GM19193 (cell line): ENCODE results near the gene ERCC3.

Experiments
- POLR2A ChIP-seq: IDR thresholded peaks from 4 replicates; pipeline ENCODE4 v1.6.1; 2011; ENCODE audit not compliant: insufficient read depth, insufficient read length; ENCODE audit errors: extremely low read depth

The ERCC3 gene

DNA sequence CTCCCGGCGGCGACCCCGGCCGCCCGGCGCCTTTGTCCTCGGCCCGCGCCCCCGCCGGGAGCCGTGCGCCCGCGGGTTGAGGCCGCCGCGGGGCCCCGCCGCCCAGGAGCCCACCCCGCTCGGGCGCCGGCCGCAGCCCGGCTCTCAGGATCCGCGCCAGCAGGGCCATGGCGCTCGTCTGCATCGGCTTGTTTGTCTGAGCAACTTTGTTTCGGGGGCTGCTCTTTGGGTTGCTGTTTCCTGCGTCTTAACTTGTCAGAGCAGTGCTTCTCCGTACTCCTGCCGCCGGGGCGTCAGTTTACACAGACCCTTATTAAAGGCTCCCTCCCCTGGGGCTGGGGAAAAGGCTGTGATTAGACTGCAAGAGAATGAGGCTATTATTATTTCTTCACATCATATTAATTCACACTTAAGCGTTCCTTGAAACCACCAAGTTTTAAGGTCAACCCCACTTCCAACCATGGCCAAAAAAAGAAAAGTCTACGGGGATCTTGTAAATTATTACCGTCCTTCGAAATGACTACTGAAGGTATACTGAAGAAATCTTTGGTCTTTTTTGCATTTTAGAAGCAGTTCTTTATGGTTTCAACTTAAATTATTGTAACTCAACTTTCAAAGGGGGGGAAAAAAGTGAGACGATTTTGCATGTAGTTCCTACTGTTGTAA, 73.7 kb downstream of the ERCC3 start, which contains the start of gene CYP27C1:
CYP27C1 (minus strand) TSS at position 198 of the 666 bp plus-strand sequence; CDS start at position 169, 29 bp downstream.
- no peak for TF ChIP-seq POLR2A

DNA sequence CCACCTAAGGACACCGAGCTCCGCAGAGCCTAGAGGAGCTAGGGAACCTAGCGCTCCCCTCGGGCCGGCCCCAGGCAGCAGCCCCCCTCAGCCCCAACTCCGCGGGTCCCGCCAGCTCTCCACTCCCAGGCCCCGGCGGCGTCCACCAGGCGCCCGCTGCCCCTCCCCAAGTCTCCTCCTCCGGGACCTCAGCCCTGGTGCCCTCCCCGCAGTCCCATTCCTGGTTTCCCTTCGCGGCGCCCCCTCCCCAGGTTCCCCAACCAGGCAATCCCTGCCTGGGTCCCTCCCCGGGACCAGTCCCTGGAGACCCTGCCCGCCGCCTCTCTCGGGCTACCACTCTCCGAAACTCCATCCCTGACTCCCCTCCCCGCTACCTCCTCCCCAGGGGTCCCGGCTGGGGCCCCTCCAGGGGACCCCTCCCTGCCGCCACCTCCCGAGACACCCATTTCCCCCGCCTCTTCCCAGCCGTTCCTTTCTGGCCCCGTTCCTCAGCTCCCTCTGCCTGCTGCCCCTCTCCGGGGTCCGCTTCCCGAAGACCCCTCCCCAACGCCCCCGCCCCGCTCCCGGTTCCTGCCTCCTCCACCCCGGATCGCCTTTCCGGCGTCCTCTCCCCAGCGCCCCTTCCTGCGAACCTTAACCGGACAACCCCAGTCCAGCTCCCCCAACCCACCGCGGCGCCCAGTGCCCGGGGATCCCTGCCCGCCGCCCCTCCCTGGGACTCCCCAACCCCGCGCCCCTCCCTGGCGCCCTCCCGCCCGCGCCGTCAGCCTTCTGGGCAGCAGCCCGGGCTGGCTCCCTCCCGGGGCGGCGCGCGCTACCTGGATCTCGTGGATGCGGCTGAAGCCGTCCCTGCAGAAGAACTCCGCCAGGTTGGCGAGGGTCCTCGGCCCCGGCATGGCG, 74.5 kb downstream of the ERCC3 start:
- no peak for TF ChIP-seq POLR2A

DNA sequence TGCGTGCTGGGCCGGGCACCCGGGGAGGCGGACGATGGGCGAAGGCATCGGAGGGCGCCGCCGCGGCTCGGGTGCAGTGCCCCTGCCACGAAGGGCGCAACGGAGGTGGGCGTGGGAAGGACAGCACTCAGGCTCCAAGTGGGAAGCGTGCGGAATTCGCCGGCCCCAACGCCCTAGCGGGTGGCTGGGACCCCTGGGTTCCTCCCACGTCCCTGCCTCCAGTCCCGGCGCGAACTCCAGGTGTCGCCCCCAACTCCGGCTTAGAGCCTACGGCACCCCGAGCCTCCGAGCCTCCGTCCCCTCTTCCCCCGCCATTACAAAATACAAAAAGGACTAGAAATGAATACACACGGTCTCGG, 75.2 kb downstream of the ERCC3 start:
- TF ChIP-seq POLR2A = no peak

DNA sequence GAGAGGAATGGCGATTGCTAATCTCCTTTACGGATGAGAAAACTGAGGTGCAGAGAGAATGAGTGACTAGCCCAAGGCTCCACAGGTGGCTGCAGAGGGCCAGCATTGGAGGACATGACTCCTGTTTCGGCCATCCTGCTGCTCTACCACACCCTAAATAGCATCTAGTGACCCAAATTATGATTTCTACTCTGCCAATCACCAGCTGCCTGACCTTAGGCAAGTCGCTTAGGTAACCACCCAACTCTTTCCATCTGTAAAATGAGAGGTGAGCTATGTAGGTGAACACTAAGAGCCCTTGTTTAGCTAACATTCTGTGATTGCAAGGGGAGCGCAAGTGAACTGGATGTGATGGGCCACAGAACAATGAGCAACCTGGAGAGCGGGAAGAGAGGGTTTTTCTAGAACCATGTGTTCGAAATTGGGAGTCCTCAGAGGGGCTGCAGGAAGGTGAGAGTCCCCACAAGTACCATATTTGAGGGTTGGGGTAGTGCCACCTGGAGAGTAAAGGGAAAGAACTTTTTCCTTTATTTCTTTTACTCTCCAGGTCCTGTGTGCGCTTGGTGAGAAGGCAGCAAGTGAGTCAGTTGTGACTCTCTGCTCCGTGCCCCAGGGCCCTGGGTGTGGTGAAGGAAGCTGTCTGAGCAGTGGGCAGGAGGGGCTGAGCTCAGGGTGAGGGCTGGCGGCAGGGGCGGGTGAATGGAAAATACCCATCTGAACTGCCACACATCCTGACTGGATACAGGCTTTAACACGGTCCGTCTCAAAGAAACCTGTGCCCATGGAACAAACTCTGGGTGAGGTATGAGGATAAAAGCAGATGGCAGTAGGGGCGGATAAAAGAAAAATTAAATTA, 76.2 kb downstream of the ERCC3 start:
- no peak for TF ChIP-seq POLR2A

DNA sequence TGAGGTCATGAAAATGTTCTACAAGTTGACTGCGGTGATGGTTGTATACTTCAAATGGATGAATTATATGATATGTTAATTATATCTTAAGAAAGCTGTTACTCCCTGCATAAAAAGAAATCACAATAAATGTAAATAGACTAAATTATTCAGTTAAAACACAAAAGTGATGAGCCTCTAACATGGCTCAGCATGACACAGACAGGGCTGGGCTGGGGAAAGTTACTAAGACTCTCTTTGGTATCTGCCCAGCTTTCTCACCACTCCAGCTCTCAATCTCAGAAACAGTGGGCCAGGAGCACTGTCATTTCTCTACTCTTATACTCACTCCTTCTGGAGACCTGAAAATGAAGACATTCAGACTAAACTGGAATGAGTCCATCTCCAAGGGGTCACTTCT, 77.4 kb downstream of the ERCC3 start:
- TF ChIP-seq POLR2A = no peak

DNA sequence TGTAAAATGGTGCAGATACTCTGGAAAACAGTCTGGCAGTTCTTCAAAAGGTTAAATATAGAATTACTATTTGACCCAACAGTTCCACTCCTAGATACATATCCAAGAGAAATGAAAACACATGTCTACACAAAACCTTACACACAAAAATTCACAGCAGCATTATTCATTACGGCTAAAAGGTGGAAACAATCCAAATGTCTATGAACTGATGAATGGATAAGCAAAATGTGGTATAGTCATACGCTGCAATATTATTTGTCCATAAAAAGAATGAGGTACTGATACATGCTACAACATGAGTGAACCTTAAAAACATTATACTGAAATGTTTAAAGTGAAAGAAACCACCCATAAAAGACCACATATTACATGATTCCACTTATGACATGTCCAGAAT, 77.8 kb downstream of the ERCC3 start:
- TF ChIP-seq POLR2A = no peak

DNA sequence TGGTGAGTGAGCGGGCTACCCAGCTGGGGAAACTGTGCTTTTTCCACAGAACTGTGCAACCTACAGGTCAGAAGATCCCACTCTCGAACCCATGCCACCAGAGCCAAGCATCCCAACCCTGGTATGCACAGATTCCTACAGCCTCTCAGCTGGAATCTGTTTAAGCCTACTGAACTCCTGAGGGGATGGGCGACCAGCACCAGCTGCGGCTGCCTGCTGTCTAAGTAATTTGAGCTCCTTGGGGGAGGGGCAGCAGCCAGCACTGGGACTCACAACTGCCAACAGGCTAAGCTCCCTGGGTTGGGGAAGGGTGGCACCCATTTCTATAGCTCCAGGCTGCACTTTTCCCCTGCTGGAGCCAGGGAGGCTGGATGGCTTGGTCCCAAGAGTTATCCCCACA, 85.6 kb downstream of the ERCC3 start:
- no peak for TF ChIP-seq POLR2A
